Measurements from ENCODE around the gene CATSPER4.

The CATSPER4 gene

DNA sequence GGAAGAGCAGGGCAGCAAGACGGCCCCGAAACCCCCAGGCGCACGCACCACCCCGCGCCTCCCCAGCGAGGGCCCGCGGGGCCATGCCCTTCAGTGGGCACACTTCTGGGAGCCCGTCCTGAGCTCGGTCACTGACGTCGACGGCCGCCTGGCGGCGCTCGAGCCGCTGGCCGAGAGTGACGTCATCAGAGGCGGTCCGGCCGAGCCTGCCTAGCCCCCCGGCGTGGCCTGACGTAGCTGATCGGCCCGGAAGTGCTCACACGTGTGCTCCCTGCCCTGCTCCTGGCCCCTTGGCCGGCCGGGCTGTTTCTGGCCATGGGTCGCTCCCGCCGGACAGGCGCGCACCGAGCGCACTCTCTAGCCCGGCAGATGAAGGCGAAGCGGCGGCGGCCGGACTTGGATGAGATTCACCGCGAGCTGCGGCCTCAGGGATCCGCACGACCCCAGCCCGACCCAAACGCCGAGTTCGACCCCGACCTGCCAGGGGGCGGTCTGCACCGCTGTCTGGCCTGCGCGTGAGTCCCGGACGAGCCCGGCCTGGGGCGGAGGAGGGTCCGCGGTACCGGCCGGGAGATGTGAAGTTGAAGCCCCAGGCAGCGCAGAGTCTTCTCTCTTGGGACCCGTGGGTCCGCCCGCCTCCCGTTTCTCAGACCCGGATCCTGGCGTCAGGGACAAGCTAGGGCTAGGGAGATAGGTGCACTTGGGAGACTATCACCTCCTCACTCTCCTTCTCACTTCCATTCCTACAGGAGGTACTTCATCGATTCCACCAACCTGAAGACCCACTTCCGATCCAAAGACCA is 20.5 kb upstream of the CATSPER4 start, which contains the start of gene ZNF593:
ZNF593 (plus strand) TSS at position 240 of the 803 bp plus-strand sequence; CDS start at position 316, 76 bp downstream.
- Histone ChIP-seq H3K36me3 (ENCODE audit: insufficient read depth, low read length) (no peaks in the 10 kb centered on the region), H3K9ac (ENCODE audit: low read depth, low read length, poor library complexity, severe bottlenecking) (peak within 1 kb of the TSS; percentile 90), H3K79me2 (ENCODE audit: insufficient read depth, low read length) (peaks cover 19% of the 10 kb centered on the region), H3K4me2 (ENCODE audit: low read depth, low read length, poor library complexity, severe bottlenecking) (peak within 1 kb of the TSS; percentile 88), H3K9me2 (replicated peaks; ENCODE audit: low read depth, low read length) (no peaks in the 10 kb centered on the region), H2AFZ (ENCODE audit: low read length) (peak within 1 kb of the TSS; percentile 94), H3K4me3 (ENCODE audit: low read length, poor library complexity, severe bottlenecking) (peak within 1 kb of the TSS; percentile 93), H3K9me3 (ENCODE audit: insufficient read depth, low read depth, low read length) (no peaks in the 10 kb centered on the region), H3F3A (ENCODE audit: low read depth) (0 out of 2 replicates have a peak, but pooled peaks cover 3% of the 10 kb centered on the region), H3K27me3 (ENCODE audit: insufficient read depth, low read length, poor library complexity, severe bottlenecking) (no peaks in the 10 kb centered on the region), H3K4me1 (ENCODE audit: insufficient read depth, low read length, poor library complexity, severe bottlenecking) (peaks cover 14% of the 10 kb centered on the region), H4K20me1 (ENCODE audit: insufficient read depth, low read length, poor library complexity, severe bottlenecking) (no peaks in the 10 kb centered on the region)
- TF ChIP-seq EZH2phosphoT487 (IDR thresholded peaks at IDR 0.05; ENCODE audit: borderline replicate concordance), result no peak
- TF ChIP-seq, protein P1, sequence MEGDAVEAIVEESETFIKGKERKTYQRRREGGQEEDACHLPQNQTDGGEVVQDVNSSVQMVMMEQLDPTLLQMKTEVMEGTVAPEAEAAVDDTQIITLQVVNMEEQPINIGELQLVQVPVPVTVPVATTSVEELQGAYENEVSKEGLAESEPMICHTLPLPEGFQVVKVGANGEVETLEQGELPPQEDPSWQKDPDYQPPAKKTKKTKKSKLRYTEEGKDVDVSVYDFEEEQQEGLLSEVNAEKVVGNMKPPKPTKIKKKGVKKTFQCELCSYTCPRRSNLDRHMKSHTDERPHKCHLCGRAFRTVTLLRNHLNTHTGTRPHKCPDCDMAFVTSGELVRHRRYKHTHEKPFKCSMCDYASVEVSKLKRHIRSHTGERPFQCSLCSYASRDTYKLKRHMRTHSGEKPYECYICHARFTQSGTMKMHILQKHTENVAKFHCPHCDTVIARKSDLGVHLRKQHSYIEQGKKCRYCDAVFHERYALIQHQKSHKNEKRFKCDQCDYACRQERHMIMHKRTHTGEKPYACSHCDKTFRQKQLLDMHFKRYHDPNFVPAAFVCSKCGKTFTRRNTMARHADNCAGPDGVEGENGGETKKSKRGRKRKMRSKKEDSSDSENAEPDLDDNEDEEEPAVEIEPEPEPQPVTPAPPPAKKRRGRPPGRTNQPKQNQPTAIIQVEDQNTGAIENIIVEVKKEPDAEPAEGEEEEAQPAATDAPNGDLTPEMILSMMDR (conservative IDR thresholded peaks at IDR 0.05; ENCODE audit: low read length), result peak; percentile 75

DNA sequence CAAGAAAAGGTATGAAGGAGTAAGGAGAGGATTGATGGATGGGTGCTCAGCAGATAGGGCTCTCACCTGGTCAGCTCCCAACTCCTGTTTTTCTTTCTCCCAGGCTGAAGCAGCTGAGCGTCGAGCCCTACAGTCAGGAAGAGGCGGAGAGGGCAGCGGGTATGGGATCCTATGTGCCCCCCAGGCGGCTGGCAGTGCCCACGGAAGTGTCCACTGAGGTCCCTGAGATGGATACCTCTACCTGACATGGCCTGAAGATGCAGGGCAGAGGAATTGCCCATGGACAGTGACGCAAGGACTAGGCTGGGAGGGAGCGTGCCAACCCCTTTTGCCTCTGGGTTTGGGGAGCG is 20.0 kb upstream of the CATSPER4 start:
- TF ChIP-seq, protein P1 (conservative IDR thresholded peaks at IDR 0.05; ENCODE audit: low read length), result no peak
- TF ChIP-seq EZH2phosphoT487 (IDR thresholded peaks at IDR 0.05; ENCODE audit: borderline replicate concordance), result no peak
- peak overlapping the region; percentile 90 for H3K9ac ChIP-seq (ENCODE audit: low read depth, low read length, poor library complexity, severe bottlenecking)
- H3K36me3 ChIP-seq (ENCODE audit: insufficient read depth, low read length), result no peaks in the 10 kb centered on the region
- peak overlapping the region; percentile 93 for H3K4me3 ChIP-seq (ENCODE audit: low read length, poor library complexity, severe bottlenecking)
- no peaks in the 10 kb centered on the region for H4K20me1 ChIP-seq (ENCODE audit: insufficient read depth, low read length, poor library complexity, severe bottlenecking)
- H3K9me2 ChIP-seq (replicated peaks; ENCODE audit: low read depth, low read length), result no peaks in the 10 kb centered on the region
- H3F3A ChIP-seq (ENCODE audit: low read depth), result 0 out of 2 replicates have a peak, but pooled peaks cover 3% of the 10 kb centered on the region
- no peaks in the 10 kb centered on the region for H3K9me3 ChIP-seq (ENCODE audit: insufficient read depth, low read depth, low read length)
- H3K79me2 ChIP-seq (ENCODE audit: insufficient read depth, low read length), result peaks cover 19% of the 10 kb centered on the region
- peak overlapping the region; percentile 88 for H3K4me2 ChIP-seq (ENCODE audit: low read depth, low read length, poor library complexity, severe bottlenecking)
- no peak overlapping the region; the same call in 1 of the 2 replicates for H2AFZ ChIP-seq (ENCODE audit: low read length)
- peaks cover 14% of the 10 kb centered on the region for H3K4me1 ChIP-seq (ENCODE audit: insufficient read depth, low read length, poor library complexity, severe bottlenecking)
- H3K27me3 ChIP-seq (ENCODE audit: insufficient read depth, low read length, poor library complexity, severe bottlenecking), result no peaks in the 10 kb centered on the region

DNA sequence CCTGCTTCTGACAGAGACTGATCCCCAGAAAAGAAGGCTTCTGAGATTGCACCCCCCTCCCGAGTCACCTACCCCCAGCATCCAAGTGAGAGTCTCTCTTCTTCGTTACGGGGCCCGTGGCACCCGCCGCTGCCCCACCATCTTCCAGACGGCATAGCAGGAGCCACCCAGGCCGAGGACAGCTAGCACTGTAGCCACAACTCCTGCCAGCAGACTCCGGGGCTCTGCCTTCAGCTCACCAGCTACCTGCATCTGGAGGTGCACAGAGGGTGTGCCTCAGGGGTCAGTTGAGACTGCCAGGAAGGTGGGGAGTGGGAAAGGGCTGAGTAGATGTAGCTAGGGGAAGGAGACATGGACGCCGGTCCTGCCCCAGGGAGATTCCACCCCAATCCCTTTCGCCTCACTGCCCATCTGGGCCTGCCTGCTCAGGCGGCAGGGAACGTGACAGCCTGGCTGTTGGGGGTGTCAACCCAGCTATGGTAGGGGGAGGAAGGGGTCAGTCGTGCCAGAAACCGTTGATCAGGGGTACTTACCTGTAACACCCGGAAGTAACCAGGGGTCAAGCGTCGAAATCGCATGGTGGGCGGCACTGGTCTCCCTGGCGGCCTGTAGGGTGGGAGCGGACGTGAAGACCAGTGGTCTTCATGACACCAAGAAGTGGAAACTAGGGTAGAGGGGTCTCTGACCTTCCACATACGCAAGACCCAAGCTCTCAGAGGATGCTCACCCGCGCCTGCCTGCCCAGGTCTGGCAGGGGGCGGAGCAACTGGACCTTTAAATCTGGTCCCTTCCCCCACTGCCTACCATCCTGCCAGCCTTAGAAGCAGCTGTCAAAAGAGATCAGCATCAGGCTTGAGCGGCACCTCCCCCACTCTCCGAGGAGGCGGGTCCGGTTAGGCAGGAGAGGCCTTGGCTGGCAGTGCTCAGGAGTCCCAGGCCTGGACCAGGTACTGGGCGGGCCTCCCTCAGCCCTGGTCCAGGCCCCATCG is 19.0 kb upstream of the CATSPER4 start, which contains the start of gene ZNF593OS:
ZNF593OS (minus strand) TSS at position 749 of the 989 bp plus-strand sequence; CDS start at position 578, 171 bp downstream.
- Histone ChIP-seq H3K4me1 (ENCODE audit: insufficient read depth, low read length, poor library complexity, severe bottlenecking) (peaks cover 14% of the 10 kb centered on the region), H3K9ac (ENCODE audit: low read depth, low read length, poor library complexity, severe bottlenecking) (peak within 1 kb of the TSS; percentile 90)

More for the DNA sequence above, 19.0 kb upstream of the CATSPER4 start, which contains the start of gene ZNF593OS:
- peak within 1 kb of the TSS; percentile 93 for H3K4me3 ChIP-seq (ENCODE audit: low read length, poor library complexity, severe bottlenecking)
- 0 out of 2 replicates have a peak, but pooled peaks cover 3% of the 10 kb centered on the region for H3F3A ChIP-seq (ENCODE audit: low read depth)
- H3K4me2 ChIP-seq (ENCODE audit: low read depth, low read length, poor library complexity, severe bottlenecking), result peak within 1 kb of the TSS; percentile 88
- TF ChIP-seq, protein P1 (conservative IDR thresholded peaks at IDR 0.05; ENCODE audit: low read length), result no peak
- TF ChIP-seq EZH2phosphoT487 (IDR thresholded peaks at IDR 0.05; ENCODE audit: borderline replicate concordance), result no peak
- H3K36me3 ChIP-seq (ENCODE audit: insufficient read depth, low read length), result no peaks in the 10 kb centered on the region
- peaks cover 19% of the 10 kb centered on the region for H3K79me2 ChIP-seq (ENCODE audit: insufficient read depth, low read length)
- no peak within 1 kb of the TSS for H2AFZ ChIP-seq (ENCODE audit: low read length)
- H4K20me1 ChIP-seq (ENCODE audit: insufficient read depth, low read length, poor library complexity, severe bottlenecking), result no peaks in the 10 kb centered on the region
- no peaks in the 10 kb centered on the region for H3K27me3 ChIP-seq (ENCODE audit: insufficient read depth, low read length, poor library complexity, severe bottlenecking)
- no peaks in the 10 kb centered on the region for H3K9me3 ChIP-seq (ENCODE audit: insufficient read depth, low read depth, low read length)
- H3K9me2 ChIP-seq (replicated peaks; ENCODE audit: low read depth, low read length), result no peaks in the 10 kb centered on the region

Measured in Loucy (cell line).